KMS-11 (cell line): ENCODE results near the gene PPARG.

Experiments used
- H2AFZ ChIP-seq: fragments of 200-600 bp; sonication (generic); 2 replicates; pipeline ENCODE4 v1.6.1; 2016; ENCODE audit warnings: antibody characterized with exemption, mixed run types, low read depth
- H3K27ac ChIP-seq: fragments of 200-600 bp; sonication (generic); 2 replicates; pipeline ENCODE4 v1.6.1; 2016; ENCODE audit warnings: mild to moderate bottlenecking, mixed run types
- H3K27me3 ChIP-seq: fragments of 200-600 bp; sonication (generic); 2 replicates; pipeline ENCODE4 v1.6.1; 2017; ENCODE audit warnings: mild to moderate bottlenecking, low read depth, mixed run types, moderate library complexity; ENCODE audit not compliant: insufficient read depth
- H3K36me3 ChIP-seq: fragments of 200-600 bp; sonication (generic); 2 replicates; pipeline ENCODE4 v1.6.1; 2017; ENCODE audit warnings: mild to moderate bottlenecking, mixed run types; ENCODE audit not compliant: insufficient read depth
- H3K4me1 ChIP-seq: fragments of 200-600 bp; sonication (generic); 2 replicates; pipeline ENCODE4 v1.6.1; 2016; ENCODE audit warnings: mild to moderate bottlenecking, low read depth, mixed run types; ENCODE audit not compliant: poor library complexity, severe bottlenecking
- H3K4me2 ChIP-seq: fragments of 200-600 bp; sonication (generic); 2 replicates; pipeline ENCODE4 v1.7.0; 2016; ENCODE audit warnings: mild to moderate bottlenecking, mixed run types
- H3K4me3 ChIP-seq: fragments of 200-600 bp; sonication (generic); IDR thresholded peaks from 2 replicates; pipeline ENCODE4 v1.6.1; 2017; ENCODE audit warnings: low read depth, low read length, mixed read lengths; ENCODE audit not compliant: insufficient read depth
- H3K79me2 ChIP-seq: fragments of 200-600 bp; sonication (generic); 2 replicates; pipeline ENCODE4 v1.6.1; 2016; ENCODE audit warnings: low read depth, mixed run types; ENCODE audit not compliant: insufficient read depth
- H3K9ac ChIP-seq: fragments of 200-600 bp; sonication (generic); 2 replicates; pipeline ENCODE4 v1.6.1; 2016; ENCODE audit warnings: mild to moderate bottlenecking, mixed run types
- H4K20me1 ChIP-seq: fragments of 200-600 bp; sonication (generic); 2 replicates; pipeline ENCODE4 v1.6.1; 2016; ENCODE audit warnings: mild to moderate bottlenecking, mixed run types; ENCODE audit not compliant: insufficient read depth
- TF ChIP-seq, protein P1 (sequence below): fragments of 200-600 bp; sonication (generic); conservative IDR thresholded peaks from 2 replicates; pipeline ENCODE4 v1.6.1; 2017; ENCODE audit warnings: low read depth, mild to moderate bottlenecking, antibody characterized with exemption, low read length, moderate library complexity, mixed read lengths

Gene PPARG

GRCh38 chr3:12463686-12464085 is 174.8 kb downstream of the PPARG start:
- Histone ChIP-seq H3K79me2 (no peaks in the 10 kb centered on the region), H3K4me3 (no peak overlapping the region), H3K4me1 (no peaks in the 10 kb centered on the region), H3K27me3 (no peaks in the 10 kb centered on the region), H2AFZ (no peak overlapping the region), H3K4me2 (no peak overlapping the region), H3K27ac (no peak overlapping the region), H3K9ac (no peak overlapping the region), H3K36me3 (no peaks in the 10 kb centered on the region), H4K20me1 (no peaks in the 10 kb centered on the region)
- TF ChIP-seq, protein P1, sequence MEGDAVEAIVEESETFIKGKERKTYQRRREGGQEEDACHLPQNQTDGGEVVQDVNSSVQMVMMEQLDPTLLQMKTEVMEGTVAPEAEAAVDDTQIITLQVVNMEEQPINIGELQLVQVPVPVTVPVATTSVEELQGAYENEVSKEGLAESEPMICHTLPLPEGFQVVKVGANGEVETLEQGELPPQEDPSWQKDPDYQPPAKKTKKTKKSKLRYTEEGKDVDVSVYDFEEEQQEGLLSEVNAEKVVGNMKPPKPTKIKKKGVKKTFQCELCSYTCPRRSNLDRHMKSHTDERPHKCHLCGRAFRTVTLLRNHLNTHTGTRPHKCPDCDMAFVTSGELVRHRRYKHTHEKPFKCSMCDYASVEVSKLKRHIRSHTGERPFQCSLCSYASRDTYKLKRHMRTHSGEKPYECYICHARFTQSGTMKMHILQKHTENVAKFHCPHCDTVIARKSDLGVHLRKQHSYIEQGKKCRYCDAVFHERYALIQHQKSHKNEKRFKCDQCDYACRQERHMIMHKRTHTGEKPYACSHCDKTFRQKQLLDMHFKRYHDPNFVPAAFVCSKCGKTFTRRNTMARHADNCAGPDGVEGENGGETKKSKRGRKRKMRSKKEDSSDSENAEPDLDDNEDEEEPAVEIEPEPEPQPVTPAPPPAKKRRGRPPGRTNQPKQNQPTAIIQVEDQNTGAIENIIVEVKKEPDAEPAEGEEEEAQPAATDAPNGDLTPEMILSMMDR, result no peak

- Histone ChIP-seq H3K4me3 (no peak overlapping the region), H4K20me1 (no peaks in the 10 kb centered on the region), H3K79me2 (no peaks in the 10 kb centered on the region), H3K4me1 (no peaks in the 10 kb centered on the region), H3K27me3 (no peaks in the 10 kb centered on the region), H3K27ac (no peak overlapping the region), H3K36me3 (no peaks in the 10 kb centered on the region), H2AFZ (no peak overlapping the region), H3K4me2 (no peak overlapping the region), H3K9ac (no peak overlapping the region)
- TF ChIP-seq, protein P1, result no peak
These were observed 175.3 kb downstream of the PPARG start for GRCh38 chr3:12464181-12464580.

DNA sequence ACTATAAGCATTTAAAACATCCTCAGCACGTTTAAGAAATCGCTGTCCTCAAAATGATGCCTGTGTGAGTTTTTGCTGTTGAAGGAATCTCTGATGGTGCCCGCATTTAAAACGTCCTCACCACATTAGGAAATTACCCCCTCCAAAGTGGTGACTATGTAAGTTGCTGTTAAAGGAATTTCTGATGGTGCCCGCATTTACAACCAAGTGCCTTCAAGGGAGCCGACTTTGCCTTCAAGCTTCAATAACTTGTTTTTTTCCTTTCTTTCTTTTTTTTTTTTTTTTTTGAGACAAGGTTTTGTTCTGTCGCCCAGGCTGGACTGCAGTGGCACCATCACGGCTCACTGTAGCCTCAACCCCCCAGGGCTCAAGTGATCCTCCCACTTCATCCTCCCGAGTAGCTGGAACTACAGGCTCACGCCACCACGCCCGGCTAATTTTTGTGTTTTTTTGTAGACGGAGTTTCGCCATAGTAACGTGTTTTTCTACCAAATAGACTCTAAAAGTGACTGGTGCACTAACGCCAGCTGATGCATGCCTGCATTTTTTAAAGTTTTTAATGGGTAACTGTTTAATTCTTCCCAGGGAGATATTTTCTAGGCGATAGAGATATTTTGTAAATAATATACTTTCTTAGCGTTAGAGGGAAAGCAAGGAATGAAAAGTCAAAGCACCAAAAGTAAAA is 176.4 kb downstream of the PPARG start:
- H3K4me2 ChIP-seq, result no peak overlapping the region
- H3K4me3 ChIP-seq, result no peak overlapping the region
- H3K27ac ChIP-seq, result no peak overlapping the region
- no peaks in the 10 kb centered on the region for H3K36me3 ChIP-seq
- TF ChIP-seq, protein P1, result no peak
- no peaks in the 10 kb centered on the region for H3K27me3 ChIP-seq
- H3K9ac ChIP-seq, result no peak overlapping the region
- no peaks in the 10 kb centered on the region for H3K4me1 ChIP-seq
- H2AFZ ChIP-seq, result no peak overlapping the region
- no peaks in the 10 kb centered on the region for H3K79me2 ChIP-seq
- H4K20me1 ChIP-seq, result no peaks in the 10 kb centered on the region

GRCh38 chr3:12465836-12466225 is 177.0 kb downstream of the PPARG start:
- no peaks in the 10 kb centered on the region for H3K27me3 ChIP-seq
- no peaks in the 10 kb centered on the region for H4K20me1 ChIP-seq
- H3K4me3 ChIP-seq, result no peak overlapping the region
- H3K27ac ChIP-seq, result no peak overlapping the region
- no peaks in the 10 kb centered on the region for H3K36me3 ChIP-seq
- no peaks in the 10 kb centered on the region for H3K4me1 ChIP-seq
- H3K4me2 ChIP-seq, result no peak overlapping the region
- no peak overlapping the region for H2AFZ ChIP-seq
- H3K9ac ChIP-seq, result no peak overlapping the region
- H3K79me2 ChIP-seq, result no peaks in the 10 kb centered on the region
- TF ChIP-seq, protein P1, result no peak
